ENCODE data around the gene KCNMB1.
A peak's percentile ranks its signal among the peaks of the same experiment; 100 is the strongest.

Gene KCNMB1

DNA sequence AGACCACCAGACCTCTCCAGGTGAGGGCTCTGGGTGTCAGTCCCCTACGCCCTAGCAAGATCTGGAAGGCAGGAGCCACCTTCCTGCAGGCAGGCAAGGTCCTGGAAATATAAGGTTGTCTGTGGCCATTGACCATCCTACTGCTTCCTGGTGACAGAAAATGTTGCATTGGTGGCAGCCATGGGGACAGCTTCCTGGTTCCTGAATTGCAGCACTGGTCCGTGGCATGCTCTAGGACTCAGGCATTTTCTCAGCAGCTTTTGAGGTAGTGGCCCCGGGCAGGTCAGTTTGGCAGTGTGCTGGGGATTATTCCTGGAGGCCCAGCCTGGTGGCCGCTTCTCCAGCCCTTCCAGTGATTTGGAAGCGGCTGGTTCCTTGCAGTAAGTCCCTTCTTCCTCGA is 36.6 kb upstream of the KCNMB1 start:
- no peak overlapping the region for H3K27ac ChIP-seq
- no peak for TF ChIP-seq ZFX (IDR thresholded peaks at IDR 0.05; ENCODE audit: borderline replicate concordance)
- TF ChIP-seq, protein P1, sequence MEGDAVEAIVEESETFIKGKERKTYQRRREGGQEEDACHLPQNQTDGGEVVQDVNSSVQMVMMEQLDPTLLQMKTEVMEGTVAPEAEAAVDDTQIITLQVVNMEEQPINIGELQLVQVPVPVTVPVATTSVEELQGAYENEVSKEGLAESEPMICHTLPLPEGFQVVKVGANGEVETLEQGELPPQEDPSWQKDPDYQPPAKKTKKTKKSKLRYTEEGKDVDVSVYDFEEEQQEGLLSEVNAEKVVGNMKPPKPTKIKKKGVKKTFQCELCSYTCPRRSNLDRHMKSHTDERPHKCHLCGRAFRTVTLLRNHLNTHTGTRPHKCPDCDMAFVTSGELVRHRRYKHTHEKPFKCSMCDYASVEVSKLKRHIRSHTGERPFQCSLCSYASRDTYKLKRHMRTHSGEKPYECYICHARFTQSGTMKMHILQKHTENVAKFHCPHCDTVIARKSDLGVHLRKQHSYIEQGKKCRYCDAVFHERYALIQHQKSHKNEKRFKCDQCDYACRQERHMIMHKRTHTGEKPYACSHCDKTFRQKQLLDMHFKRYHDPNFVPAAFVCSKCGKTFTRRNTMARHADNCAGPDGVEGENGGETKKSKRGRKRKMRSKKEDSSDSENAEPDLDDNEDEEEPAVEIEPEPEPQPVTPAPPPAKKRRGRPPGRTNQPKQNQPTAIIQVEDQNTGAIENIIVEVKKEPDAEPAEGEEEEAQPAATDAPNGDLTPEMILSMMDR (IDR thresholded peaks at IDR 0.05), result no peak

DNA sequence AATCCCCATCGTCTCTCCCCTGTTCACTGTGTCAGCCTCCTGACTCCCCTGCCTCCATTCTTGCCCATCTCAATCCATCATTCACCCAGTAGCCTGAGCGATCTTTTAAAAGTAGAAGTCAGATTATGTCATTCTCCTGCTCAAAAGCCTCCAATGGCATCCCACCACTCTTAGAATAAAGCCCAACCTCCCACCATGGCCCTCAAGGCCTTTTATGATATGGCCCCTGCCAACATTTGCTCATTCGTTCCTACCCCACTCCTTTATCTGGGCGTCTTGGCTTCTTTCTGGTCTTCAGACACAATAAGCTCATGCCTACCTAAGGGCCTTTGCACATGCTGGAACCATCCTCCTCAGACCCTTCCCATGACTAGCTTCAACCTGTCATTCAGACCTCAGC is 35.5 kb upstream of the KCNMB1 start:
- TF ChIP-seq, protein P1 (IDR thresholded peaks at IDR 0.05), result no peak
- no peak for TF ChIP-seq ZFX (IDR thresholded peaks at IDR 0.05; ENCODE audit: borderline replicate concordance)
- no peak overlapping the region for H3K27ac ChIP-seq

DNA sequence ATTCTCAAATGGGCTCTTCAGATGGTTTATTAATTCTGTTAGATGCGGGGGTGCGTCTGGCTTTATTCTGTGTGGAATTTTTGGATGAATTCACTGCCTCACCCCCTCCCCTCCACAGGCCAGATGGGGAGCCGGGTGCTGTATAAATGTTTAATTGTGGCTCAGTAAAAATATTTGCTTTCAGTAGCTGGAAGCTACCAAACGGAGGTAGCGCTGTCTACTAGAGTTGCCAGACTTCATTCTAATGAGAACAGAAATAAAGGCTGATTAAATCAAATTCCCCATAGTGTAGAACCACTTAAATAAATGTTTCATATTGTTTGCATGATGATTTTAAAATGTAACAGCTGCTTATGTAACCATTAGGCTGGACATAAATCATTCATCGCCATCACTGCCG is 34.5 kb upstream of the KCNMB1 start:
- H3K27ac ChIP-seq, result no peak overlapping the region
- TF ChIP-seq, protein P1 (IDR thresholded peaks at IDR 0.05), result no peak
- TF ChIP-seq ZFX (IDR thresholded peaks at IDR 0.05; ENCODE audit: borderline replicate concordance), result no peak

DNA sequence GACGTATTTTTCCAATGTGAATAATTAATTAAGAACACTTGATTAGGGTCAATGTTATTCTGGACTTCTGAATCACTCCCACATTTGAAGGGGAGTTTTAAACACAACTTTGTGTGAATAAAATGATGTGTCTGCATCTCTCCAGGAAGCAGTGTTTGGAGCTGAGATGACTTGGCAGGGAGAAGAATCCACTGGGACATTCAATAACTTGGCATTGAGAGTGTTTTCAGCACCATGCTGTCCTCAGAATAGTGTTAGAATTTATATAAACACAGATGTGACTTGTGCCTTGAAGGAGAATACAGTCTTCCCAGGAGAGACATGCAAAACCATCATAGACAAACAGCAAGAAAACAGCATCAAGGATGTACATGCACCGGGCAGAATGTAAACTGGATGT is 32.7 kb upstream of the KCNMB1 start:
- TF ChIP-seq, protein P1 (IDR thresholded peaks at IDR 0.05), result no peak
- TF ChIP-seq ZFX (IDR thresholded peaks at IDR 0.05; ENCODE audit: borderline replicate concordance), result no peak
- no peak overlapping the region for H3K27ac ChIP-seq

DNA sequence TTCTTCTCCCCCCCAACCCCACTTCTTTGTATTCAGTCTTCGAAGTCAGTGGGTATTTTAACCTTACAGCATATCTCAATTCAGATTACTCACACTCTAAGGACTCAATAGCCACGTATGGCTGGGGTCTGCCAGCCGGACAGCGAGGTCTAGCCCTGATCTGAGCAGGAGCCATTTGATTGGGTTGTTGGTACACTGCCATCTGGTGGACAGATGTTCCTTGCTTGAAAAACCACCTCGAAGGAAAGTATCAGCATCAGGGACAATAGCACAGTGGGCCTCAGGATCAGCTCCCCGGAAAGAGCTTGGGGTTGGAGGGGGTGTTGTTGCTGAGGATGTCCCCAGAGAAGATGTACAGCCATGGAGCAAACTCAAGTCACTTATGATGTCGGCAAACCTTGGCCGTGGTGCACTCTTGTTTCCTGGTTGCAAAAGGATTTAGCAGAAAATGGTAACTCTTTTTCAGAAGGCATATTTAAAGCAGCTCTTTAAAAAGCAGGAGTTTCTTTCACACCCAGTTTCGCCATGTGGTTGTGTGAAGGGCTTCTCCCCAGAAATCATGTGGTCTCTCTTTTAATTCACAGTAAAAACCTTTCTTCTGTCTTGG is 31.7 kb upstream of the KCNMB1 start:
- H3K27ac ChIP-seq, result no peak overlapping the region
- no peak for TF ChIP-seq ZFX (IDR thresholded peaks at IDR 0.05; ENCODE audit: borderline replicate concordance)
- TF ChIP-seq, protein P1 (IDR thresholded peaks at IDR 0.05), result peak; percentile 78

DNA sequence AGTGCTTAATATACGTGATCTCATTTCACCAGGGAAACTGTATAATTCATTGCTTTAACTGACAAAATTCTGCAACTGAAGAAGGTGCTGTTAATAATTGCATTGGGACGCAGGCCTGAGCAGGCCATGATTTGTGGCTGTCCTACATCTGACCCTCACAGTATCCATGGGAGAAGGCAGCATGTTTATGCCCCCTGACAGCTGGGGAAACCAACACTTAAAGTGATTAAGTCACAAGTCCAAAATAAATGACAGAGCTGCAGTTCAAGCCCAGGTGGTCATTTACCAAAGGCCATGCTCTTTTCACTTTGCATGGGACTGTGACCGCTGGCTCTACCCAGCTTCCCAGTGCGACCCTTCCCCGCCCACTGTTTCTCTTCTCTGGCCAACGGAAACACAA is 30.5 kb upstream of the KCNMB1 start:
- no peak for TF ChIP-seq ZFX (IDR thresholded peaks at IDR 0.05; ENCODE audit: borderline replicate concordance)
- TF ChIP-seq, protein P1 (IDR thresholded peaks at IDR 0.05), result no peak
- no peak overlapping the region for H3K27ac ChIP-seq

DNA sequence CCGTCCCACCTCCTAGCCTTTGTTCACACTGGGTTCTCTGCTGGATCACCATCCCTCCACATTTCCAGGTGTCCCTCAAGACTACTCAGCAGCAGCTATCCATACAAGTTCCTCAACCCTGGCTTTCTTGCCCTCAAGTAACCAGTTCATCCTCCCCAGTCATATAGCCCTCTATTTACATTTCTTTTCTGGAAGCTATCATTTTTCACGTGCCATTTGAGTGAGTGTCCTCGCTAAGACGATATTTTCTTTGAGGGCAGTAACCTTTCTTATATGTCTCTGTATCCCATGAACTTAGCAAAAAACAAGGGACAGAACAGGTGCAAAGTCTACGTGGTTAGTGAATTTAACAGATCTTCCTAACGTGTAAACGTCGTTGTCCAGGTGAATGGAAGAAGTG is 29.6 kb upstream of the KCNMB1 start:
- TF ChIP-seq, protein P1 (IDR thresholded peaks at IDR 0.05), result no peak
- no peak for TF ChIP-seq ZFX (IDR thresholded peaks at IDR 0.05; ENCODE audit: borderline replicate concordance)
- H3K27ac ChIP-seq, result no peak overlapping the region
